Neural crest cell (in vitro differentiated cells): ENCODE data around the gene MIF4GD. TPM values are rescaled to one million over a fixed set of nuclear protein-coding genes. Genes with fewer than 3 reads are reported as not detected.
A peak's percentile ranks its signal among the peaks of the same experiment; 100 is the strongest.

Source experiments
- DNase-seq: peaks from one replicate; pipeline ENCODE4 v3.0.0; 2021; ENCODE audit warnings: low read depth, mixed read lengths, low spot score
- H3K27ac Mint-ChIP-seq: one replicate; pipeline ENCODE4 v1.8.0; 2021; ENCODE audit warnings: mild to moderate bottlenecking, mixed read lengths; ENCODE audit not compliant: unreplicated experiment
- H3K27me3 Mint-ChIP-seq: 2 replicates; pipeline ENCODE4 v1.8.0; 2021; ENCODE audit warnings: low read depth, mild to moderate bottlenecking, mixed read lengths
- H3K36me3 Mint-ChIP-seq: 2 replicates; pipeline ENCODE4 v1.8.0; 2021; ENCODE audit warnings: low read depth, mild to moderate bottlenecking, mixed read lengths
- H3K4me1 Mint-ChIP-seq: 2 replicates; pipeline ENCODE4 v1.8.0; 2021; ENCODE audit warnings: mixed read lengths
- H3K4me3 Mint-ChIP-seq: one replicate; pipeline ENCODE4 v1.8.0; 2021; ENCODE audit warnings: mild to moderate bottlenecking, mixed read lengths
- H3K9me3 Mint-ChIP-seq: 2 replicates; pipeline ENCODE4 v1.8.0; 2021; ENCODE audit warnings: mixed read lengths
- total RNA-seq: library from RNA; stranded (reverse); gene quantifications from 2 replicates; pipeline ENCODE4 v1.2.1, GENCODE V29; 2021
- TF ChIP-seq, protein P1 (sequence below): fragments of 200-600 bp; sonication (generic); conservative IDR thresholded peaks from 2 replicates; pipeline ENCODE4 v1.5.0; 2021; ENCODE audit warnings: antibody characterized with exemption, mild to moderate bottlenecking

MIF4GD gene
- total RNA-seq, 1 donor from 2014 or later, result 15.9 TPM

DNA sequence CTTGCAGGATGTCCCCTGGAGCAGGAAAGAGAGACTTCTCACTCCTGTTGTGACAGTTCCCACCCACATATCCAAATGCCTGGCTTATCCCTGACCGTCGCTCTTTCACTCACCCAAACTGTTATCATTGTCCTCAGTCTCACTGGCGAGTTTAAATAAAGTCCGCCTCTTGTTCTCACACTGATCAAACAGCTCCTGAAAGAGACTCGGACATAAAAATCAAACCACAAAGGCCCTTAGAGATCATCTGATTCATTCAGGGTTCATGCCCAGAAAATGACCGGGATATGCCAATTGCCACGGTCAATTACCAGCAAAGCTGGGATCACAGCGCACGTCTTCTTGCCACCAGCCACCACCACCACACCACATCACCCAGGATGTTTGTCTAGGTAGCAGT, 29.5 kb downstream of the MIF4GD start:
- no peak for DNase-seq
- Mint-ChIP-seq H3K27ac (no peak overlapping the region), H3K36me3 (peaks cover 13% of the 10 kb centered on the region), H3K4me3 (peak overlapping the region; percentile 14), H3K27me3 (no peaks in the 10 kb centered on the region), H3K4me1 (no peaks in the 10 kb centered on the region), H3K9me3 (no peaks in the 10 kb centered on the region)
- TF ChIP-seq, protein P1, sequence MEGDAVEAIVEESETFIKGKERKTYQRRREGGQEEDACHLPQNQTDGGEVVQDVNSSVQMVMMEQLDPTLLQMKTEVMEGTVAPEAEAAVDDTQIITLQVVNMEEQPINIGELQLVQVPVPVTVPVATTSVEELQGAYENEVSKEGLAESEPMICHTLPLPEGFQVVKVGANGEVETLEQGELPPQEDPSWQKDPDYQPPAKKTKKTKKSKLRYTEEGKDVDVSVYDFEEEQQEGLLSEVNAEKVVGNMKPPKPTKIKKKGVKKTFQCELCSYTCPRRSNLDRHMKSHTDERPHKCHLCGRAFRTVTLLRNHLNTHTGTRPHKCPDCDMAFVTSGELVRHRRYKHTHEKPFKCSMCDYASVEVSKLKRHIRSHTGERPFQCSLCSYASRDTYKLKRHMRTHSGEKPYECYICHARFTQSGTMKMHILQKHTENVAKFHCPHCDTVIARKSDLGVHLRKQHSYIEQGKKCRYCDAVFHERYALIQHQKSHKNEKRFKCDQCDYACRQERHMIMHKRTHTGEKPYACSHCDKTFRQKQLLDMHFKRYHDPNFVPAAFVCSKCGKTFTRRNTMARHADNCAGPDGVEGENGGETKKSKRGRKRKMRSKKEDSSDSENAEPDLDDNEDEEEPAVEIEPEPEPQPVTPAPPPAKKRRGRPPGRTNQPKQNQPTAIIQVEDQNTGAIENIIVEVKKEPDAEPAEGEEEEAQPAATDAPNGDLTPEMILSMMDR, result no peak

DNA sequence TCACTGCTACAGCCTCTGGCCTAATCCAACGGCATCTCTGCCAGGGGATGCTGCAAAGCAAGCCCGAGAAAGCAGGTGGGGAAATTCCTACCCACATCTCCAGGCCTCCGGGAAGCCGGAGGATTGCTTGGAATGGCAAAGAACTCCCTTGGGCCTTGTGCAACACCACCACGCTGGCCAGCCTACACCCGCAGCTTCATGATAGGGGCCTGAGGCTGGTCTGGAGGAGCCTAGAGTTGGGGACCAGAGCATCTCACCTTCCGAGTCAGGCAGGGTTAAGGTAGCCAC, 29.9 kb downstream of the MIF4GD start:
- no peak for DNase-seq
- Mint-ChIP-seq H3K27ac (no peak overlapping the region), H3K27me3 (no peaks in the 10 kb centered on the region), H3K36me3 (peaks cover 13% of the 10 kb centered on the region), H3K9me3 (no peaks in the 10 kb centered on the region), H3K4me1 (no peaks in the 10 kb centered on the region), H3K4me3 (no peak overlapping the region)
- TF ChIP-seq, protein P1, result no peak

DNA sequence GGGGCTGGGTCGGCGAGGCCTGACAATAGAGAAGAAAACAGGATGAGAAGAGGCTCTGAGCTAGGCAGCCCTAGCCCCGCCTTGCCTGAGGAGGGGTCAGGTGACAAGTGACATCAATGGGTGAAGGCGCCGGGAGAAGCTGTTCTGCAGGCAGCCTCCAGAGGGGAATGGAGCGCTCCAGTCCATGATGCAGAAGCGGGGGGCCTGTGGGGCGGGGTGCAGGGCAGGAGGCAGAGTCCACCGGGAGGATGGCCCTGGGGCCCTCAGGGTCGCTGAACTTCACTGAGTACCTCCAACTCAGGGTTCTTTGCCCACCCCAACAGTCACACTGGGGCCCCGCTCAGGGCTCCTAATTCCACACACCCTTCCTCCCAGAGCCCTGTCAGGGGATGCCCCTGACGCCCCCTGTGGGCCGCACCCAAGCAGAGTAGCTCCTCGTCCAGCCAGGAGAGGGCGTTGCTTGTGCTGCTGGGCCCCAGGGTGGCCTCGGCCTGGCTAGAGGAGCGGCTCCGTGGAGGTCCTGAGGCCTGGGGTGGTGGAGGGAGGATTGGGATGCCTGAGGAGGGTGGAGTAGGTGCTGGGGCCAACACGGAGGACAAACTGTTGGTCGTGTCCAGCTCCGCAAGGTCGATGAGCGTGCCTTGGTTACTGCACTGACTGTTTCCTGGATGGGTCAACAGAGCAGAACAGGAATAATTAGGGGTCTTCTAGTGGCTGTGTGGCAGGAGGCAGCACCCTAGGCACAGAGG, 30.5 kb downstream of the MIF4GD start:
- Mint-ChIP-seq H3K4me3 (peak overlapping the region; percentile 54), H3K36me3 (peaks cover 13% of the 10 kb centered on the region), H3K27ac (no peak overlapping the region), H3K4me1 (no peaks in the 10 kb centered on the region), H3K9me3 (no peaks in the 10 kb centered on the region), H3K27me3 (no peaks in the 10 kb centered on the region)
- peak; percentile 29 for DNase-seq
- TF ChIP-seq, protein P1, result peak; percentile 61

DNA sequence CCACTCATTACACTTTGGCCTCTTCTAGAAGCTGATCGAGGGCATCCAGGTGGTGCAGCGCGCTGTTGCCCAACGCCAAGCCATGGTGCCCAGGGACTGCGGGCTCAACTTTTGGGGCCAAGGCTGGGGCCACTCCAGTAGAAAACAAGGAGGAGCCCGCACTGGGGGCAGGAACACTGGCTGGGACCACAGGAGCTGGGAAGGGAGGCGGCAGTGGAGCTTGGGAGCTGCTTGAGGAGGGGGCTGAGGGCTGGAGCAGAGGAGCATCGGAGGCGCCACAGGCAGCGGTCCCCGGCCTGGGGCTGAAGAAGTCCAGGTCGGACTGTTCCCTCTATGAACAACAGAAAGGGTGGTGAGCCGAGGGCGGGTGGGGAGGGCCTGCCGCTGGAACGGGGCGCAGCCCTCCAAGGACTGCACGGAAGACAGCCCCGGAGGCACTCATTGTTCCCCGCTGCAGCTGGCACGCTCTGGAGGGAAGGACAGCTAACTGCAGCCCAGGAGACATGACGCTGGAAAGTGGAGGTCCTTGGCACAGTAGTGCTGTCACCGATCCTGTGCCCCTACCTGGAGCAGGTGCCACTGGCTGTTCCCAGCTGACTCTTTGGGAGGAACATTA, 31.1 kb downstream of the MIF4GD start:
- Mint-ChIP-seq H3K4me1 (no peaks in the 10 kb centered on the region), H3K27ac (no peak overlapping the region), H3K4me3 (peak overlapping the region; percentile 54), H3K27me3 (no peaks in the 10 kb centered on the region), H3K36me3 (peaks cover 13% of the 10 kb centered on the region), H3K9me3 (no peaks in the 10 kb centered on the region)
- TF ChIP-seq, protein P1, result no peak
- no peak for DNase-seq

DNA sequence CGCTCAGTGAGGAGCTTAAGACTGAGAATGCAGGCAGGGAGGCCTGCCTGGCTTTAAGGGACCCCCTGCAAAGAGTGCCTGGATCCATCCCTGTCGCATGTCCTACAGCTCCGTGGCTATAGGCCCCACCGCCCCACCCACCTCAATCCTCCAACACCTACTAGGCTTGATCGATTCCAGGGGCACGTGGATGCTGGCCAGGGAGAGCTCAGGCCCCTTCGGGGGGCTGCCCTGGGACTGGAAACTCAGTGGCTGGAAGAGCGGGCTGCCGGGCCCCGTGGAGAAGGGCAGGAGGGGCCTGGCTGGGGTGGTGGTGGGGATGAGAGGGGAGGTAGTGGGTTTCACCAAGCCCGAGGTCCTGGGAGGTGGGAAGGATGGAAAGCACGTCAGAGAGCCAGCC, 31.8 kb downstream of the MIF4GD start:
- no peak for DNase-seq
- Mint-ChIP-seq H3K27me3 (no peaks in the 10 kb centered on the region), H3K4me3 (no peak overlapping the region), H3K27ac (no peak overlapping the region), H3K4me1 (no peaks in the 10 kb centered on the region), H3K36me3 (peaks cover 13% of the 10 kb centered on the region), H3K9me3 (no peaks in the 10 kb centered on the region)
- TF ChIP-seq, protein P1, result no peak
